ENCODE measurements around the gene MPL. TPM values are rescaled to one million over a fixed set of nuclear protein-coding genes. Genes with fewer than 3 reads are reported as not detected.

MPL gene
- total and polyA plus RNA-seq, 10 of the 15 experiments (the other 5 are each of a cell fraction or from before 2014, with no cell fraction given), result not detected

GRCh38 chr1:43383449-43383848, 45.8 kb downstream of the MPL start:
- Histone ChIP-seq H4K20me1 (ENCODE audit: control insufficient read depth, insufficient read depth) (no peaks in the 10 kb centered on the region; the same call in 1 of the 2 replicates), H3K4me2 (ENCODE audit: control insufficient read depth, insufficient read depth) (no peak overlapping the region), H3K4me3 (no peak overlapping the region), H3K27ac (ENCODE audit: control insufficient read depth, insufficient read depth) (no peak overlapping the region), H2AFZ (ENCODE audit: control insufficient read depth, low read depth, low read length) (no peak overlapping the region), H3K27me3 (replicated peaks in 1 of 2; ENCODE audit: control insufficient read depth in 2 of 2, insufficient read depth in 2 of 2, low read length in 1 of 2) (no peaks in the 10 kb centered on the region), H3K36me3 (ENCODE audit: control insufficient read depth in 2 of 2, insufficient read depth in 2 of 2, low read length in 1 of 2) (peaks cover 6 to 31% of the 10 kb centered on the region in 2 experiments), H3K79me2 (ENCODE audit: control insufficient read depth, insufficient read depth, low read length) (peaks cover 13% of the 10 kb centered on the region), H3K9ac (ENCODE audit: control insufficient read depth, insufficient read depth, low read length) (no peak overlapping the region), H3K9me3 (replicated peaks; ENCODE audit: control insufficient read depth, insufficient read depth, low read length) (no peaks in the 10 kb centered on the region), H3K4me1 (ENCODE audit: control insufficient read depth, insufficient read depth, low read length) (peaks cover 10% of the 10 kb centered on the region)
- ChIA-PET SMC1A (ENCODE audit: uncharacterized antibody, unreplicated experiment) (interaction anchor here (1.2 to 2.7 kb wide), 2 partner anchors 31 to 145 kb away, joined by 4 to 12 read pairs; no protein-coding TSS in a partner anchor), CTCF (interaction anchor here (0.5 to 1.6 kb wide), 4 partner anchors 74 to 160 kb away, joined by 3 to 4 read pairs (median 3); no protein-coding TSS in a partner anchor), POLR2A (no interaction called here), RAD21 (ENCODE audit: unreplicated experiment) (interaction anchor here (1.6 kb wide), 1 partner anchor 15 kb away, joined by 3 read pairs; the partner anchor contains the start of gene ELOVL1)
- BruUV-seq (replicated peaks), result no TSS peak
- ATAC-seq, result no peak
- 0 out of 2 replicates have a peak, but pooled peaks have one; percentile 11 for TF ChIP-seq RAD21 (IDR thresholded peaks at IDR 0.05; ENCODE audit: insufficient read depth, low read depth, low read length)
- no peak for TF ChIP-seq ZNF622 (IDR thresholded peaks at IDR 0.05)
- TF ChIP-seq CTCF (IDR thresholded peaks at IDR 0.05 in 2 of 3, conservative IDR thresholded peaks at IDR 0.05 in 1 of 3; ENCODE audit: control insufficient read depth in 2 of 3, extremely low read depth in 1 of 3, insufficient read depth in 1 of 3, low read depth in 3 of 3, low read length in 3 of 3), result peak in 1 of 3 experiments; percentile 32; a peak in 2 of 6 replicates
- TF ChIP-seq ZNF274 (IDR thresholded peaks at IDR 0.05; ENCODE audit: insufficient read depth, insufficient read length), result no peak
- intact Hi-C loops (cut with micrococcal nuclease; ENCODE audit: unreplicated experiment), result no loop called here
- no peak for DNase-seq (ENCODE audit: low read depth, low spot score)
- FAIRE-seq, result no peak
- in situ Hi-C loops (cut with MboI), result no loop called here
- WGBS (ENCODE audit: insufficient coverage, insufficient replicate concordance, low lambda C conversion rate, missing lambda C conversion rate), result 95% methylated on average over 2 of the region's 2 CpGs

- H3K4me2 ChIP-seq (ENCODE audit: control insufficient read depth, insufficient read depth), result no peak overlapping the region
- peaks cover 18% of the 10 kb centered on the region for H3K4me1 ChIP-seq (ENCODE audit: control insufficient read depth, insufficient read depth, low read length)
- H3K9me3 ChIP-seq (replicated peaks; ENCODE audit: control insufficient read depth, insufficient read depth, low read length), result no peaks in the 10 kb centered on the region
- intact Hi-C loops (cut with micrococcal nuclease; ENCODE audit: unreplicated experiment) (no loop called here), in situ Hi-C loops (cut with MboI) (no loop called here)
- peaks cover 43% of the 10 kb centered on the region for H3K79me2 ChIP-seq (ENCODE audit: control insufficient read depth, insufficient read depth, low read length)
- ChIA-PET POLR2A (no interaction called here), CTCF (interaction anchor here (1.1 to 3.0 kb wide), 2 partner anchors 9 to 10 kb away, joined by 3 to 14 read pairs; no protein-coding TSS in a partner anchor), SMC1A (ENCODE audit: uncharacterized antibody, unreplicated experiment) (no interaction called here), RAD21 (ENCODE audit: unreplicated experiment) (no interaction called here)
- FAIRE-seq (no peak), DNase-seq (ENCODE audit: low read depth, low spot score) (no peak), ATAC-seq (no peak)
- H3K27me3 ChIP-seq (replicated peaks in 1 of 2; ENCODE audit: control insufficient read depth in 2 of 2, insufficient read depth in 2 of 2, low read length in 1 of 2), result no peaks in the 10 kb centered on the region
- TF ChIP-seq BCLAF1 (IDR thresholded peaks at IDR 0.05) (no peak), EZH2 (IDR thresholded peaks at IDR 0.05; ENCODE audit: borderline replicate concordance, control insufficient read depth, low read depth, low read length) (no peak), NRF1 (conservative IDR thresholded peaks at IDR 0.05; ENCODE audit: low read depth, low read length) (no peak), E2F8 (IDR thresholded peaks at IDR 0.05; ENCODE audit: low read depth, partially characterized antibody) (no peak)
- BruUV-seq (replicated peaks), result no TSS peak
- no peak overlapping the region for H3K9ac ChIP-seq (ENCODE audit: control insufficient read depth, insufficient read depth, low read length)
- H3K36me3 ChIP-seq (ENCODE audit: control insufficient read depth in 2 of 2, insufficient read depth in 2 of 2, low read length in 1 of 2), result peaks cover 6 to 31% of the 10 kb centered on the region in 2 experiments
- no peaks in the 10 kb centered on the region; the same call in 1 of the 2 replicates for H4K20me1 ChIP-seq (ENCODE audit: control insufficient read depth, insufficient read depth)
- H3K4me3 ChIP-seq, result no peak overlapping the region
- H2AFZ ChIP-seq (ENCODE audit: control insufficient read depth, low read depth, low read length), result no peak overlapping the region
- WGBS (ENCODE audit: insufficient coverage, insufficient replicate concordance, low lambda C conversion rate, missing lambda C conversion rate), result over 99% methylated on average over 6 of the region's 6 CpGs
- H3K27ac ChIP-seq (ENCODE audit: control insufficient read depth, insufficient read depth), result no peak overlapping the region
These were observed 49.1 kb downstream of the MPL start for GRCh38 chr1:43386676-43387075.

Data from GM12878 (cell line).